Hematopoietic multipotent progenitor cell treated with erythropoietin and hydrocortisone succinate and interleukin-3 and kit ligand, for 8 days (in vitro differentiated cells): ENCODE measurements around the gene PGM2L1.
"Not testable (repeated sequence)": the region's sequence is repeated elsewhere in the genome, so short reads cannot be mapped to it uniquely, and the experiment has no call there.

Source experiments
- DNase-seq: peaks from one replicate; pipeline ENCODE4 v3.0.0-alpha.2; 2015

Gene PGM2L1

DNA sequence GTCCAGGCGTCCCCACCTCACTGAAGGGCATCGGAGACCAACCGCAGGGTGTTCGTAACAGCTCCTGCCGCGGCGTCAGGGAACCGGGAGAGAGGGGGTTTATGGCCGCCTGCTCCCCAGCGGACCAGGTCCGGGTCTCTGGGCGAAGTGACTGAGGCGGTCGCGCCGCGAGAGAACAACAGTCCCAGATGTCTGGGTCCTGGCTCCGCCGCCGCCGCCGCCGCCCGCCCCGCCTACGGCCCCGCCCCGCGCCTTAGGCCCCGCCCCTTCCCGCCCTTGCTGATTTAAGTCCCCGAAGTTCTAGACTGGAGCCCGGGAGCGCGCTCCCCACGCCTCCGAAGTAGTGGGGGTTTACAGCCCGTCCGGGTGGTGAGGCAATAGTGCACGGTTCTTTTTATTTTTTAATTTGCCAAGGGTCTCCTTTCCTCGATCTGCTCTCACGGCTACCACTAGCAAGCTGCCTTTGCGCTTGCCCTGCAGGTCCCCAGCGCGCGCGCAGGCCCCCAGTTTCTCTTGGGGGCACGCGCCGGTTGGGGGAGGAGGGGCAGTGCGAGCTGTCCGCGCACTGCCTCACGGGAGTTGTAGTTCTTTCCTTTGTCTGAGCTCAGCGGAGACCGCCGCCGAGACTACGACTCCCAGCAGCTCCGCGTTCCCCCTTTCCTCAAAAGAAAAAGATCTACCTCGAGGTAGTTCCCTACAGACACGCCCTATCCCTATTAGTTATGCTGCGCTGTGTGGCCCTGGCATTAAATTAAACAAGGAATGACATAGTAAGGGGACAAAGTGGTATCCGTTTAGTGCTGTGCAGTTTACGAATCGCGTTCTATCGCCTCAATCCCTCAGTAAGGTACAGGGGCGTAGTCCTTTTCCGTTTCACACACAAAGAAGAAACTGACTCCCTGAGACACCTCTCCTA lies at the start of gene PGM2L1:
PGM2L1 (minus strand) TSS at position 190 of the 916 bp plus-strand sequence. CDS start 272 bp downstream, outside the sequence.
- peak; percentile 96 for DNase-seq

DNA sequence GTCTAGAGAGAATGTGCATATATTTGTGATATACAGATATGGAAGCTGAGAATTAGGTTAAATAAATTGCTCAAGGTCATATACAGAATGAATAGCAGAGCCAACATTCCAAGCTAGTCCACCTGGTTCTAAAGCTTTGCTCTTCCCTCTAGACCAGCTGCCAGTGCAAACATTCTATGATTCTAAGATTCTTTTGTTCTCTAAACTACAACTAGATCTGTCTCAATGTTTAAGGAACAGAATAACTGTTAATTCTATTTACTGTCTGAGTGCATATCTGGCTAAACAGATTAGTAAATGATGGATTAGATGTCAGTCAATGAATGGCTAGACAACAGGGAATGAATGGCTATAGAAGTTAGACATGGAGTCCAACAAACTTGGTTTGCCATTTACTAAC lies 49.5 kb upstream of the PGM2L1 start:
- DNase-seq: no peak

DNA sequence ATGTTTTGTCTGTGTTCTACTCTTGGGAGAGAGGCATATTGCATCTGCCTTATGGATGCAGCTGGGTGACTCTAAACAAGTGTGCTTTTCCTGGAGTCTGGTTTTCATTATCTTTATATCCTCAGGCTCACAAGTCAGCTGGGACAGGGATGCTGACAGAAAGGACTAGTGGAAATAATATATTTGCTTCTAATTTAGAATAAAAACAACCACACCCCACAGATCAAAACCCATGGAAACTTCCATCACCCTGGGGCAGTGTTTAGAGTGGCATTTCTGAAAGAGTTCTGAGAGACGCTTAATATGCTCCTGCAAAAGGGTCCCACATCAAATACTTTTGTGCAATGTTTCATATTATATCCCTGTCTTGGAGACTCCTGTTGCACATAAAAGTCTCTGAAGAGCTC lies 48.3 kb upstream of the PGM2L1 start:
- DNase-seq: no peak

DNA sequence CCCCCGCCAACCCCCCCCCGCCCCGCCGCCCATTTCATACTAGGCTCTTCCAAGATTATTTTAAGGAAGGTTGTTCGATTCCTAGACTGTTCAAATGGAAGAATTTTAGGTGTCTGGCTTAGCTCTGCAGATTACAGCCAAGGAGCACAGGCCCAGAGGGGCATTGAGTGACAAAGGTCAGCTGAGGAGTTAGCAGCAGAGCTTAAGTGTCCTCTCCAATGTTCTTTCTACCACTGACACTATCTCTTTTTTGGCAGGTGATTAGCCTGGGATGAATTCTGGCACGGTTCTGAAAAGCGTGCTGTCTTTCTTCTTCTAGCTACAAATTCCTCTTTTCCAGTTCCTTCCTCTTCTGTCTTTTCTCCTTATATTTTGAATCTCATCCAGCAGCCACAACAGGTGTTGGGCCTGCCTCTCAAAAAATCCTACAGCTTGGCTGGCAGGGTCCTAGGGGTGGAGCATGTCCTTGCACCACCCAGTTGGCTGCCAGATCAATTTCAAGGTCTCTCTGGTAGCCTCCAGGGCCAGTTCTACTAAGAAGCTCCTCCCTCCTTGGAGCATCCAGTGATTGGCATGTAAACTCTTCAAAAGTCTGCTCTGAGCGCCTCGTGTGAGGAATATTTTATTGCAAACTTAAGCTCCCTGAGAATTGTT lies 46.1 kb upstream of the PGM2L1 start:
- no peak for DNase-seq

DNA sequence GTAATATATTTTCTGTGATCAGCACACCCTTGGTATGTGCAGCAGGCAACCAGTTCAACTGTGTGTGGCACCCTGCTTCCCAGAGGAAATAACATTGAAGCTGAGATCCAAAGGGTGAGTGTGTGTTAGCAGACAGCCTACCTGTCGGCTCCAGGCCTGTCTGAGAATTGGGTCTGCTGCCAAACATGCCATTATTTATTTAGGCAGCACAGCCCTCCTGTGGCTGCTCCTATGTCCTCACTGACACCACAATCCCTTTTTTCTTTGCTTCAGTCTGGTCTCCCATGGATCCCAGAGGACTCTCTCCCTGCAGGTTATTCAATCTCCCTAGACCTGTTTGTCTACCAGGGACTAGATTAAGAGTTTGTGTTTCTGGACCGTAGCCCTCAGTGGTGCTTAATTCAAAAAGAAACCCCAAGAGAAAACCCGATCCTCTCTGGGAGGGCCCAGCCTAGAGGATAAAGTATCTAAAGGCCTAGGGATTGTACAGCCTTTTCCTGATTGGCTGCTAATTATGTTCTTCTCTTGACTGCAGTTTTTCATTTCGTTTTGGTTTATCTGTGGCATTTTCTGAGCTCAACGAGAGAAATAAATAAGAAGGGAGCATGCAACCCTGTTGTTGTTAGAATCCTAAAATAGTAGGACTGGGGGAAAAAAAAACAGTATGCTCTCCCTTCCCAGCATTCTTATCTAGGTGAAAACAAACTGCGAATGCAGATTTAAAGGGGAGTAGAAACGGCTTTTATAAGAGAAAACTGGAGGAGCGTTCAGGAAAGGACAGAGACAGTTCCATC lies 45.0 kb upstream of the PGM2L1 start:
- DNase-seq: no peak

DNA sequence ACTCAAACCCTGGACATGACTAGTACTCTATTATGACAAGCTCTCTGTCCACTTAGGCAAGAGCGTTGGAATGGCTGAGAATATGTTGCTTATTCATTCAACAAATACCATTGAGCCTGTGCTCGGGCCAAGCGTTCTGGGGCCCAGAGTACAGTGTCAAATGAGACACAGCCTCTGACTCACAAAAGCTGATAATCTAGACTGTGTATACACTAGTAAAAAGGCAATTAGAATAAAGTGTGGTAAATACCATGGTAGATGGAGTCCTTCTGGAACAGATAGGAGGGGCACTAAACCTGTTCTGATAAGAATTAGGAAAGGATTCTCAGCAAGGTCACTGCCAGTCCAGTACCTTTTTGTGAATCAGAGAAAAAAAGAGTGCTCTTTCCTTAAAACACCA lies 44.4 kb upstream of the PGM2L1 start:
- no peak for DNase-seq

DNA sequence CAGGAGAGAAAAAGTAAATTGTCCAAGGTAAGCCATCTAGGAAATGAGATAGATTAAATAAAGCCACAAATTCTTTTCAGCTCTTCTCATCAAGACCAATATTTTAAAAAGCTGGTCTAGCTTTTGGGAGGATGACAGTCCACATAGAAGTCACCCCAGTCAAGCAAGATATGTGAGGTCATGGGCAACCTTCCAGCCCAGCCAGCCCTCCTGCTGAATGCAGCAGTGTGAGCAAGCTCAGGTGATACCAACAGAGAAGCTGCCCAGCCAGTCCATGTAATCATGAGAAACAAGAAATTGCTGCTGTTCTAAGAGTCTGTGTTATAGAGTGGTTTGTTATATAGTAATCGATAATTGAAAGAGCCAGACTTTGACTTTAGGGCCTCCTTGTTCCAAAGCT lies 40.4 kb upstream of the PGM2L1 start:
- peak; percentile 61 for DNase-seq

DNA sequence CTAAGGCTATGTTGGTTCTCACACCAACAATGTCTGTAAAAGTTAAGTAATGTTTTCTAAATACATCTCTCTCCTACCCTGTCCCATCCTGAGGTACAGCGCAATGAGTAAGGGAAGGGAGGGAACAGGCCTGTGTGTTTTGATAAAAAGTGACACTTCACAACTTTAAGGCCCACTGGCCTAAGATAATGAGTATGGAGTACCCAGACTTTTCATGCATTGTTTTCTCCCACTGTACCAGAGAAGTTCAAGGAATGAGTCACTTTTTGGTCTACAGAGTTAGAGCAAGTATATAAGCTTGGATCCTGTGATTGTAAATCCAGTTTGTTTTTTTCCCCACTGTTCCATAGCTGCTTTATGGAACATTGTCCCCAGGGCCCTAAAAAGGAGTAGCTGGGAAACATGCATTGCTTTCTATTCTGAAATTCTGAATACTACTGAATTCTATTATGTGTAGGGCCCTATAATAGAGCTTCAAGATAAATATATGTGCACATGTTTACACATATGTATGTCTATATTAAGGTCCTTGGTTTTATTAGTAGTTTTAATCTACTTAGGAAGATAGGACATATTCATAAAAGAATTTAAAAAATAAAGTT lies 39.3 kb upstream of the PGM2L1 start:
- DNase-seq: peak; percentile 91

DNA sequence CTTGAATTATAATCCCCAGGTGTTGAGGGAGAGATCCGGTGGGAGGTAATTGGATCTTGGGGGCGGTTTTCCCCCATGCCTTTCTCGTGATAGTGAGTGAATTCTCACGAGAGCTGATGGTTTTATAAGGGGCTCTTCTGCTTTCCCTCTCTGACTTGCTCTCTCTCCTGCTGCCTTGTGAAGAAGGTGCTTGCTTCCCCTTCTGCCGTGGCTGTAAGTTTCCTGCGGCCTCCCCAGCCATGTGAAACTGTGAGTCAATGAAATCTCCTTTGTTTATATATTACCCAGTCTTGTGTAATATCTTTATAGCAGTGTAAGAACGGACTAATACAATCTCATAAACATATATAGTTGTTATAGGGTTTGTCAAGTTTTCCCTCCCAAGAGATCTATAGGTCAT lies 36.3 kb upstream of the PGM2L1 start:
- DNase-seq: no peak

DNA sequence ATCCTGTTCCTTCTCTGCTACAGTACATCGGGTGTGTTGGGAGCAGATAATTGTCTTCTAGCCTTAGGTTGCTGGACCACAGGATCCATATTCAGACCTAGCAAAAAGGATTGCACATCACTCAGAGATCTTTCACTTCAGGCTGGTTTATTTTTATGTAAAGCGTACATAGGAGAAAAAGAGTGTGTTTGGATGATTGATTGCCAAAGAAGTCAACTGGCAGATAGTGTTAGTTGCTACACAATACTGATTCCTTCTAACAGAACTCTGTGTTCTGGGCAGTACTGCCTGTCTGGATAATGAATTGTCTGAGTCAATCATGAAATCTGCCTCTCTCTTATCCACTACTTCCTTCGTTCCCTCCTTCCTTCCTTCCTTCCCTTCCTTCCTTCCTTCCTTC lies 31.0 kb upstream of the PGM2L1 start:
- no peak for DNase-seq

DNA sequence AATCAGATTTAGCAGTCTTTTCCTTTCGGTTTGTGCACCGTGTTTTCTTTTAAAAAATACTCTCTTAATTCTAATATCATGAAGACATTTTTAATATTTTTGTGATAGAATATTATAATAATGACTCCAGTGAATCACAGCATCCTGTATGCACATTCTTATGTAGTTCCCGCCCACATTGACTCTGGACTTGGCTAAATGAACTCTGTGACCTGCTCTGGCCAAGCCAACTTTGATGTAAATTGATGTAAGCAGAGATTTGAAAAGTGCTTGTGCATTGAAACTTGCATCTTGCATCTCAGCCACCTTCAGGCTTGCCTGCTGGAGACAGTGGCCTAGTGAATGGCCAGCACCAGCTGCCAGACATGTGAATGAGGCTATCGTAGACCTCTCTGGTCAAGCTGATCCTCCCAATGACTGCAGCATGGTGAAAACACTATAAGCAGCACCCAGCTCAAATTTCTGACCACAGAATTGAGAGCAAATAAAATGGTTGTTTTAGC lies 29.2 kb upstream of the PGM2L1 start:
- no peak for DNase-seq

DNA sequence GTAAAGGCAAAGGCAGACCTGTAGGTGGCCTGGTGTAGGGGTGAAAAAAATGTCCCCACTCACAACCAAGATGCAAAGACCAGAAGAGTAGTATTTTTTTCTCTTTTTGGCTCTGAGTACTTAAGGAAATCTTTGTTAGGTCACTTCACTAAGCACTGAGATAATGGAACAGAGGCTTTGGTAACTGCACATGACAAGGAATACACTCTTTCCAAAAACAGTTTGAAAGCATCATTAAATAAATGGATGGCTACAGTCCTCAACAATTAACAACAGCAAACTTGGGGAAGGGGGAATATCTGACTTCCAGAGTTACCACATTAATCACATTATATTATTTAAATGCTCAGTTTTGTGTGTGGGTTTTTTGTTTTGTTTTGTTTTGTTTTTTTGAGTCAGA lies 26.9 kb upstream of the PGM2L1 start:
- no peak for DNase-seq

DNA sequence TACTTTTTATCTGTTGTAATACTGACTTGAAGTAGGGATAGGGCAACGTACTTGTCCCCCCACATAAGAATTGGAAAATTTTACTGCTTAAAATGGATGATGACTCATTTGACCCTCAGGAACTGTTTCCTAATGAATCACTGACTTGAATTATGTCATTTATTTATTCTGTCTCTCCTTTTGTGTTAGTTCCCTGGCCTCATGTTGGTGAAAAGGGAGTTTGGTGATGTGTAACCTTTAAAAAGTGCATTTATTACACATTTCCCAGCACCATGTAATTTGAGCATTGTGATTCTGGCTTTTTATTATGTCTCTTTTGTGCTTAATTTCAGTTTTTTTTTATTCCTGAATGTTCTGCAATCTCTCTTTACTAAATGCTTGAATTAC lies 20.3 kb upstream of the PGM2L1 start:
- DNase-seq: no peak

DNA sequence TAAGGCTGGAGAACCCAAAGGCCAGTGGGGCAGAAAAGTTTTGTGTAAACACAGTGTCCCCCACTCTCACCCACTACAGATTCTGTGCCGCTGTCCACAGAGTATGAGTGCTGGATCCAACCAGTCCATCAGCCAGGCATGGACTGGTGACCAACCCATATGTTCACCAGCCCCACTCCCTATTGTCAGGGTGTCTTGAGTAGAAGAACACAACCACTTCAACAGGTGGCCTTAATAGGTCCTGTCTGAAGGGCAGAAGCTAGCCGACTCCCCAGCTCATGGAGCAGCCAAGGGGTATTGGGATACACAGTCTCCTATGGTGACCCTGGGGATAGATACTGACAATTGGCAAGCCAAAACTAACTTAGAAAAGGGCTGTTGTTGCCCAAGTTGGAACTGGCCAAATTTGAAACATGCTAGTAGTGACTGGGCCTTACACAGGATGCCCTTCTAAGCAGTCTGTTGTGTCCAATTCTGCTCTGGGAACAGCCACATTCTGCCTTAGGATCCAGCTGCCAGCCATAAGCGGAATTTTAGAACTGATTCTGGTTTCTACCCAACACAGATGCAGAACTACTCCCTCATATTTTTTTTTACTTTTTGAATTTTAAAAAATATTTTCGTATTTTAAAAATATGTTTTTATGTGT lies 19.8 kb upstream of the PGM2L1 start:
- DNase-seq: no peak

DNA sequence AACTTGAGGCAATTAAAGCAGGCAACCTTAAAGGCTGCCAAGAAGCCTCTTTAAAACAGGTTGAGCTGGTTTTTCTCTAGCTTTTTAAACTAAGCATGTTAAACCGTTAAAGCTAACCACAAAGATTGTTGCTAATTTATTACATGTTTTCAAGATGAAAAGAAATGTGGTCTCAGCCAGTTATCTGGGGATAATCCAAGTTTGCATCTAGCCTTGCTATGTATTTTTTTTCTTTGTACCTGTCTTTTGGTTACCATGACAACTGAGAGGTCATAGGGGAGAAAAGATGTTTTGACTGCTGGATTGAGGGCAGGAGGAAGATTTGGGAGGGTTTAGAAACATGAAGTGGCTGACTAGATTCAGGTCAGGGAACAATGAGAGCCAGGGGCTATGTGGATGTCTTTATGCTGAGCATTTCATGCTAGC lies 19.2 kb upstream of the PGM2L1 start:
- no peak for DNase-seq

DNA sequence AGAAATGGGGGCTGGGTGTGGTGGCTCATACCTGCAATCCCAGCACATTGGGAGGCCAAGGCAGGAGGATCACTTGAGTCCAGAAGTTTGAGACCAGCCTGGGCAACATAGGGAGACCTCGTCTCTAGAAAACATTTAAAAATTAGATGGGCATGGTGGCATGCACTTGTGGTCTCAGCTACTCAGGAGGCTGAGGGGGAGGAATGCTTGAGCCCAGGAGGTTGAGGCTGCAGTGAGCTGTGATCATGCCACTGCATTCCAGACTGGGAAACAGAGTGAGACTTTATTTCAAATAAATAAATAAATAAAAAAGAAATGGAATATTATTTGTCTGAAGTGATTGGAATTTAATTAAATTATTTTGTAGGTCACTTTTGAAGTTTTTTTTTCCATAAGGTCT lies 18.7 kb upstream of the PGM2L1 start:
- DNase-seq: not testable (repeated sequence)

DNA sequence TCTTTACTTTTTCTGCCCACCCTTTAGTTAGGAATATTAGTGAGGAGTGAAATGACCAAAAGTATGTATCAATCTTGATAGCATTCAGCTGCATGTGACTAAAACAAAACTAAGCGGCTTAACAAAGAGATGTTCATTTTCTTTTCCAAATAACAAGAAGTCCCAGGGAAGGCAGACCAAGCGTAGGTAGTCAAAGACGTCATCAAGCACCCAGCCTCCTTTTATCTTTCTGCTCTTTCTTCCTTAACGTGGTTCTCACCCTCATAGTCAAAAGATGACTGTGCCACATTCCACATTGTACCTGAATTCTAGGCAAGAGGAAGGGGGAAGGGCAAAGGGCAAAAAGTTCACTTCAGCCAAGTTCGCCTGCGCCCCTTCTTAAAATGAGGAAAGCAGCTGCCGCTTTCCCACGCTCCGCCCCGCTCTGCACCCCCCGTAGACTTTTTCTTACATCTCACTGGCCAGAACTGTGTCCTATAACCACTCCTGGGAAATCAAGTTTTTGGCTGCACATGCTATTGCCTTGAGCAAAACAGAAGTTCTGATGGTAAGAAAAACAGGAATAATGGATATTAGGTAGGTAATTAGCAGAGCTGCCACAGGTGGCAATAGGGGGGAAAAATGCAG lies 14.6 kb upstream of the PGM2L1 start:
- no peak for DNase-seq

DNA sequence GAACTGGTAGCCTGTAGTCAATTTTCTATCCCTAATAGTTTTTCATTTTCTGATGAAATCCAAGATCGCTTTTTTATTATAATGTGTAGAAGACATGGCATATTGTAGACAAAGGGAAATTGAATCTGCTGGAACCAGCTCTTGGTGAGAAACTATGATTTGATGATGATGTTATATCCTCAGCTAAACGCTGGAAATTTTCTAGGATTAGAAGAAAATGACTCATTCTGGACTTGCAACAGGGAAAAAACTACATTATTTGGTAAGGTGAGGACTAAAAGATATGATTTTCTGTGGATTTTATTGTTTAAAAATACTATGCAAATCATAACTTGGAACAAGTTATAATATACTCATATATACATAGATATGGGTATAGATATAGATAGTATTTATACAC lies 14.1 kb upstream of the PGM2L1 start:
- DNase-seq: no peak

DNA sequence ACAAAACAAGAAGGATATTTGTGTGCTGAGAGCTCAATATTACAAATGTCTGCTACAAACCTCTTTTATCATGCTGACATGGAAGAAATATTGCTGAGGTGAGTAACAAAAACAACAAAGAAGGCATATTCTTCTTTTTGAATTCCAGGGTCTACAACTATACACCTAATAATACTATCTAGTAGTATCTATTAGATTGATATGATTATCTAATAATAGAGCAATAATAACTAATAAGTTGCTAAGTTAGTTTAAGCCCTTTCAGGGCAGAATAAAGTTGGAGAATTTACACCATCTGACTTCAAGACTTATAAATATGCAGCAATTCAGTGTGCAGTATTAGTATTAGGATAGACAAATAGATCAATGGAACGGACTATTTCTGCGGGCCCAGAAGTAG lies 11.4 kb upstream of the PGM2L1 start:
- DNase-seq: no peak

DNA sequence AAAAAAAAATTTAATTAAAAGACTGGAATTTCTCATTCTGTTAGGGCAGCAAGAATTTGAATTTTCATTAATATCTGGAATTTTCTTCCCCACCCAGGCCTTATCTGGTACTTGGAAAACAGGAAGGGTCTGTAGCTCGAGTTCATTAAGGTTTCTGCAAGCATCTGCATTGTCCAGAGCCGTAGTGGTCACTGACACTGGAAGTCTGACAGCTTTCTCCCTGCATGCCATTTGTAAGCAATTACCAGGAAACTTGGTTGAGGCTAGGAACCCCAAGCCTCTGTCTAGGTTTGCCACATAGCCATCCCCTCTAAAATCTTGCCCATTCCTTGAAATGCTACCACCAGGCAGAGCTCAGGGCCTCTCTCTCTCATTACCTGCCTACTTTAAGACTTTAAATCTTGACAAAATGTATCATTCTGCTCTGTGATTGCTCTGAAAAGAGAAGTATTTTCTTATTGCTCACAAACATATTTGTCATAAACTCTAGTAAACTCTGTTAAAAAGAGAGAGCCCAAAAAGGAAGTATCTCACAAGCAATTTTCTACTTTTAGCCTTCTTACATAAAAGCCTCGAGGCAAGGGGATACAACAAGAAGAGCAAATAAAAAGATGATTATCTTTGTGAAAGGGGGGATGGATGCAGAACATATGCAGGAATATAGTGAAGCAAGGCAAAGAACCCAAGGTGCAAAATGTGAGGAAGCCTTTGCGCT lies 5.5 kb upstream of the PGM2L1 start:
- no peak for DNase-seq

DNA sequence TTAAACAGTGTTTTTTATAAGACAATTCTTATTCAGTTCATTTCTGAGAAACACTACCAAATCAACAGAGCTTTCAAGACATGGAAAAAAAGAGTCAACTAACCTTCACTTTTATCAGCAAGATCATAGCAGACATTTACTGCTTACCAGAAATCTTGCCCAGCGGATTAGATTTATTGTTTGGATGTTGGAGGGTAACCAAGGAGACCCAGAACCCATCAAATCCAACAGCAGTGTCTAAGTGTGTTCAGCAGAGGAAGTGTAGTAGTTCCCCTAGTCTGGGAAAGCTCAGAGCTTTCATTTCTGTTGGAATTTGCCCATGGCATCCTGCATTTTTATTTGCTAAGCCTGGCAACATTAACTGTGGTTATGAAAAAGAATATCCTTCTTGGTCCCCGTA lies 2.4 kb upstream of the PGM2L1 start:
- no peak for DNase-seq
